SK-N-SH treated with all-trans-retinoic acid at 6 μM for 48 hours (cell line): Measurements from ENCODE around the gene METTL13.

ENCODE experiments used
- BACH2 ChIP-seq: fragments of 250-450 bp; sonication (Bioruptor Pico); IDR thresholded peaks from 2 replicates; pipeline ENCODE4 v1.9.0; 2021; ENCODE audit warnings: mild to moderate bottlenecking, borderline replicate concordance
- CREB5 ChIP-seq: fragments of 250-450 bp; sonication (Bioruptor Pico); IDR thresholded peaks from 2 replicates; pipeline ENCODE4 v1.5.1; 2020; ENCODE audit warnings: low read depth, mild to moderate bottlenecking, moderate library complexity
- CSDC2 ChIP-seq: fragments of 250-450 bp; sonication (Bioruptor Pico); IDR thresholded peaks from 2 replicates; pipeline ENCODE4 v1.5.0; 2020; ENCODE audit warnings: mild to moderate bottlenecking, moderate library complexity
- PATZ1 ChIP-seq: fragments of 250-450 bp; sonication (Bioruptor Pico); IDR thresholded peaks from 2 replicates; pipeline ENCODE4 v1.8.0; 2020; ENCODE audit warnings: mild to moderate bottlenecking, moderate library complexity, borderline replicate concordance
- POU6F1 ChIP-seq: fragments of 250-450 bp; sonication (Bioruptor Pico); IDR thresholded peaks from 2 replicates; pipeline ENCODE4 v1.8.0; 2021; ENCODE audit warnings: low read depth, mild to moderate bottlenecking, moderate library complexity, borderline replicate concordance
- SNAI2 ChIP-seq: fragments of 250-450 bp; sonication (Bioruptor Pico); IDR thresholded peaks from 2 replicates; pipeline ENCODE4 v1.5.0; 2020; ENCODE audit warnings: mild to moderate bottlenecking, moderate library complexity
- TSHZ2 ChIP-seq: fragments of 250-450 bp; sonication (Bioruptor Pico); IDR thresholded peaks from 2 replicates; pipeline ENCODE4 v1.5.0; 2020; ENCODE audit warnings: mild to moderate bottlenecking, moderate library complexity
- ZC3H10 ChIP-seq: fragments of 250-450 bp; sonication (Bioruptor Pico); IDR thresholded peaks from 2 replicates; pipeline ENCODE4 v1.5.1; 2021; ENCODE audit warnings: mild to moderate bottlenecking, moderate library complexity
- ZNF70 ChIP-seq: fragments of 450-650 bp; formaldehyde crosslinking; IDR thresholded peaks from 2 replicates; pipeline ENCODE4 v1.5.0; 2020; ENCODE audit warnings: mild to moderate bottlenecking, moderate library complexity

GRCh38 chr1:171841931-171842761 lies 60.7 kb downstream of the METTL13 start:
- TF ChIP-seq ZNF70 (CRISPR knock-in tag) (no peak), CREB5 (CRISPR knock-in tag) (no peak), PATZ1 (CRISPR knock-in tag) (no peak), TSHZ2 (CRISPR knock-in tag) (no peak), POU6F1 (CRISPR knock-in tag) (no peak), CSDC2 (CRISPR knock-in tag) (no peak), SNAI2 (CRISPR knock-in tag) (no peak), ZC3H10 (CRISPR knock-in tag) (no peak), BACH2 (CRISPR knock-in tag) (no peak)
